GM12873 (cell line): ENCODE results near the gene MAPK10.

Experiments
- CTCF ChIP-seq: IDR thresholded peaks from 2 replicates; pipeline ENCODE4 v1.5.1; 2012; ENCODE audit warnings: low read depth, mild to moderate bottlenecking, moderate library complexity, low read length, control low read depth; ENCODE audit not compliant: insufficient read depth; ENCODE audit errors: missing control alignments

The MAPK10 gene

GRCh38 chr4:86359944-86360478 is at the start of gene MAPK10:
MAPK10 (minus strand) TSS chr4:86360053.
- TF ChIP-seq CTCF: no peak

GRCh38 chr4:86403575-86403974 is 43.7 kb upstream of the MAPK10 start:
- no peak for TF ChIP-seq CTCF

GRCh38 chr4:86401826-86402225 is 42.0 kb upstream of the MAPK10 start:
- TF ChIP-seq CTCF: no peak

GRCh38 chr4:86400216-86400615 is 40.4 kb upstream of the MAPK10 start:
- TF ChIP-seq CTCF: no peak

- no peak for TF ChIP-seq CTCF
Measured at GRCh38 chr4:86398187-86398586, 38.3 kb upstream of the MAPK10 start.

GRCh38 chr4:86393749-86394148 is 33.9 kb upstream of the MAPK10 start:
- no peak for TF ChIP-seq CTCF

GRCh38 chr4:86389664-86390063 is 29.8 kb upstream of the MAPK10 start:
- TF ChIP-seq CTCF: no peak
